ENCODE results near the gene MXI1. TPM values are rescaled to one million over a fixed set of nuclear protein-coding genes. Genes with fewer than 3 reads are reported as not detected.
"Not testable (repeated sequence)": the region's sequence is repeated elsewhere in the genome, so short reads cannot be mapped to it uniquely, and the experiment has no call there.

MXI1 gene
- total and polyA plus RNA-seq, 4 donors, result 64.1 to 90.1 (median 81.6) TPM

DNA sequence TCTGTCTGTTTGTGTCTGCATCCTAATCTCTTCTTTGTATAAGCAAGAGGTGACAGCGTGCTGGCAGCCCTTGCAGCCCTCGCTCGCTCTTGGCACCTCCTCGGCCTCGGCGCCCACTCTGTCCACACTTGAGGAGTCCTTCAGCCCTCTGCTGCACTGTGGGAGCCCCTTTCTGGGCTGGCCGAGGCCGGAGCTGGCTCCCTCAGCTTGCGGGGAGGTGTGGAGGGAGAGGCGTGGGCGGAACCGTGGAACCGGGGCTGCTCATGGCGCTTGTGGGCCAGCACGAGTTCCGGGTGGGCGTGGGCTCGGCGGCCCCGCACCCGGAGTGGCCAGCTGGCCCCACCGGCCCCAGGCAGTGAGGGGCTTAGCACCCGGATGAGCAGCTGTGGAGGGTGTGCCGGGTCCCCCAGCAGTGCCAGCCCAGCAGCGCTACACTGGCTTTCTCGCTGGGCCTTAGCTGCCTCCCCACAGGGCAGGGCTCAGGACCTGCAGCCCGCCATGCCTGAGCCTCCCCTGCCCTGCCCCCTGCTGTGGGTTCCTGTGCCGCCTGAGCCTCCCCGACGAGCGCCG lies 123.9 kb downstream of the MXI1 start:
- 96% methylated on average over 29 of the region's 32 CpGs for whole genome bisulfite sequencing (ENCODE audit: insufficient coverage)
- not testable (repeated sequence) for H3K4me3 ChIP-seq (ENCODE audit: low read depth, low read length); H3K9me3 ChIP-seq (ENCODE audit: control insufficient read depth, insufficient read depth, low read length); H3K27ac ChIP-seq (ENCODE audit: low read depth, low read length); H3K27me3 ChIP-seq (ENCODE audit: control insufficient read depth, insufficient read depth, low read length); H3K4me1 ChIP-seq (ENCODE audit: control insufficient read depth, insufficient read depth, low read length); H3K36me3 ChIP-seq (ENCODE audit: control insufficient read depth, insufficient read depth, low read length); DNase-seq (ENCODE audit: low read depth in 4 of 6, low spot score in 6 of 6)

DNA sequence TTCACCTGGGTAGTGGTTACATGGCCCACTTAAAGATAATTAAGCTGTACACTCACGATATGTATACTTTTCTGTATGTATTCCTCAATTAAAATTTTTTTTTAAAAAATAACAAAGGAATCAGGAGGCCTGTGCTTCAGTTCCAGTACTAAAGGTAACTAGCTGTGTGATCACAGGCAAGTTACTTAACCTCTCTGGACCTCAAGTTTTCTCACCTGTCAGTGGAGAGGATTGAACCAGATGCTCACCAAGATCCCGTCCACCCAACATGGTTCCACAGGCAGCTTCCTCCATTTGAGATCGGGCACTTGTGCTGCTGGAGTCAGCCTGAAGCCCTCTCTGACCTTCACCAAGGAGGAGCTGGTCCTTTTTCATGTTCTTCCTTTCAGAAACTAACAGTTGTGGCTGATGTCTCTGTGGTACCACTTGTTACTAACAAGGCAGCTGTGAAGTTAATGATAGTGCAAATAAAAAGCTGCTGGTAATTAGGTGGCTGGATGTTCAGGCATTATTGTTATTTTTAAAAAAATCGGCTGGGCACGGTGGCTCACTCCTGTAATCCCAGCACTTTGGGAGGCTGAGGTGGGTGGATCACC lies 126.8 kb downstream of the MXI1 start:
- no peak overlapping the region for H3K27ac ChIP-seq (ENCODE audit: low read depth, low read length)
- WGBS (ENCODE audit: insufficient coverage), result 100% methylated on average over 1 of the region's 5 CpGs
- no peak overlapping the region for H3K4me3 ChIP-seq (ENCODE audit: low read depth, low read length)
- peaks cover 6% of the 10 kb centered on the region for H3K9me3 ChIP-seq (ENCODE audit: control insufficient read depth, insufficient read depth, low read length)
- no peak for DNase-seq (ENCODE audit: low read depth in 4 of 6, low spot score in 6 of 6)
- H3K27me3 ChIP-seq (ENCODE audit: control insufficient read depth, insufficient read depth, low read length), result no peaks in the 10 kb centered on the region
- H3K4me1 ChIP-seq (ENCODE audit: control insufficient read depth, insufficient read depth, low read length), result no peaks in the 10 kb centered on the region
- H3K36me3 ChIP-seq (ENCODE audit: control insufficient read depth, insufficient read depth, low read length), result no peaks in the 10 kb centered on the region

DNA sequence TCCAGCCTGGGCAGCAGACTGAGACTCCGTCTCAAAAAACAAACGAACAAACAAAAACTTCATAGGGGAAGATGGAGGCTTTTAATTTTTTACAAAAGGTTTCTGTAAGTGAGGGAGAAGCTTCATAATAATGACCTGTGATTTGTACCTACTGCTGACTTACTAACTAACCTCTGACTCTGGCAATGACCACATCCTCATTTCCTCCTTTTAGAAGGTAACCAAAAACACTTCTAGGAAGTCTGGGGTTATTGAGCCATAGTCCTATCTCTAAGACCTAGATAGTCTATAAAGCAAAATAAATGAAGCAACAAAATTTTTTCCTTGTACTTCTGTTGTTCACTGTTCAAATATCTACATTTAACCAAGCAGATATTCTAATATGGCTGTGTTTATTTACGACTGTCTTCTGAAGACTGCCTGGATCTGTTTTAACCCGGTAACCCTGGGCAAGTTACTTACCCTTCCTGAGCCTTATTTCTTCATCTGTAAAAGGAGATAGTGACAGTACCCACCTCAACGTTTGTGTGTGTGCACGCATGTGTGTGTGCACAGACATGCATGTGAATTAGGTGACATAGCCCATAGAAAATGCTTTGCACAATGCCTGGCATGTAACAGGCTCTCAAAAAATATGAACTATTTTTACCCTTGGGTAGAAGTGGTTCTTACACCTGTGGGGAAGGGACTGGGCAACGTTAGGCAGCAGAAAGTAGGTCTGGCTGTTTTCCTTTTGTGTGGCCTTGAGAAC lies 128.1 kb downstream of the MXI1 start:
- no peaks in the 10 kb centered on the region for H3K36me3 ChIP-seq (ENCODE audit: control insufficient read depth, insufficient read depth, low read length)
- H3K4me3 ChIP-seq (ENCODE audit: low read depth, low read length), result no peak overlapping the region
- no peaks in the 10 kb centered on the region for H3K4me1 ChIP-seq (ENCODE audit: control insufficient read depth, insufficient read depth, low read length)
- 0% methylated on average over 1 of the region's 7 CpGs for WGBS (ENCODE audit: insufficient coverage)
- peak overlapping the region; percentile 25 for H3K27ac ChIP-seq (ENCODE audit: low read depth, low read length)
- H3K9me3 ChIP-seq (ENCODE audit: control insufficient read depth, insufficient read depth, low read length), result peaks cover 3% of the 10 kb centered on the region
- DNase-seq (ENCODE audit: low read depth in 4 of 6, low spot score in 6 of 6), result no peak
- no peaks in the 10 kb centered on the region for H3K27me3 ChIP-seq (ENCODE audit: control insufficient read depth, insufficient read depth, low read length)

DNA sequence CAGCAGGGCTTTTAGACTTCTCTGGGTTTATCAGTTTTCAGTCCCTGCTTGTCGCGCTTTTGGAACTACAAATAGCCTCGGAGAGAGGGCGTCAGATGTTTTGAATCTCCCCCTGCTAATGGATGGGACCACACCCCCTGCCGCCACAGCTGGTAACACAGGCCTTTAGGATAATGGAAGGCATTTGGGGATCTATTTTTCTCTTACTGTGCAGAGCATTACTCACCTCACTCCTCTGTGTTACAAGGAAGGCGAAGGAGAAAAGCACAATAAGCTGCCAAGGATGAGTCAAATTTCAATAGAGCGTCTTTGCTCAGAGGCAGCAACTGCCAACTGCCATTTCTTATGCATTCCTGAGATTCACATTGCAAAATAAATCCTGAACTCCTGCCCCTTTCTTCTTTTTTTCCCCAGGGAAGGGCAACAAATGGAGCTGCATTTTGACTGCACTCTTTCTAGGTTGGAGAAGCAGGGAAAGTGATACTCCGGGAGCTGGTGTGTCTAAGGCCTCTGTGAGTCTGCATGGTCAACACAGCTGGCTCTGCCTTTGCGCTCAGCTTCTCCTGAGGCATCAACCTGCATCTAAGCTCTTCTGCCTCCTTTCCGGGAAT lies 128.8 kb downstream of the MXI1 start:
- Histone ChIP-seq H3K36me3 (ENCODE audit: control insufficient read depth, insufficient read depth, low read length) (no peaks in the 10 kb centered on the region), H3K4me3 (ENCODE audit: low read depth, low read length) (no peak overlapping the region), H3K27ac (ENCODE audit: low read depth, low read length) (peak overlapping the region; percentile 25), H3K9me3 (ENCODE audit: control insufficient read depth, insufficient read depth, low read length) (no peaks in the 10 kb centered on the region), H3K4me1 (ENCODE audit: control insufficient read depth, insufficient read depth, low read length) (no peaks in the 10 kb centered on the region), H3K27me3 (ENCODE audit: control insufficient read depth, insufficient read depth, low read length) (no peaks in the 10 kb centered on the region)
- WGBS (ENCODE audit: insufficient coverage), result 51% methylated on average over 7 of the region's 10 CpGs
- peak in 2 of 6 donors; percentile 62 to 65 for DNase-seq (ENCODE audit: low read depth in 4 of 6, low spot score in 6 of 6)

Other genes with a start within 250 kb of the MXI1 start
- 100 to 1,000 TPM; 438 to 557 TPM for gene ADD3, start 199.6 kb upstream of the MXI1 start, total RNA-seq
- gene ADD3, start 199.6 kb upstream of the MXI1 start, polyA plus RNA-seq (ENCODE audit: insufficient read length in 2 of 2), result 100 to 1,000 TPM; 193 to 210 TPM
- 10 to 100 TPM; 14.2 to 15.2 TPM for gene SMNDC1, start 97.3 kb downstream of the MXI1 start, total RNA-seq
- 10 to 100 TPM; 29.8 to 35.5 TPM for gene SMNDC1, start 97.3 kb downstream of the MXI1 start, polyA plus RNA-seq (ENCODE audit: insufficient read length in 2 of 2)